HUES64 (cell line): Measurements from ENCODE around the gene MPPED1.

ENCODE experiments used
- H3K27ac ChIP-seq: 2 replicates; pipeline ENCODE4 v1.7.0; 2013; ENCODE audit warnings: low read depth, low read length, inconsistent platforms
- H3K27me3 ChIP-seq: 2 replicates; pipeline ENCODE4 v1.6.1; 2013; ENCODE audit warnings: mild to moderate bottlenecking, low read length; ENCODE audit not compliant: insufficient read depth
- H3K36me3 ChIP-seq: 2 replicates; pipeline ENCODE4 v1.6.1; 2013; ENCODE audit warnings: mild to moderate bottlenecking, low read length; ENCODE audit not compliant: insufficient read depth
- H3K4me1 ChIP-seq: 2 replicates; pipeline ENCODE4 v1.6.1; 2013; ENCODE audit warnings: mild to moderate bottlenecking, low read length, moderate library complexity; ENCODE audit not compliant: insufficient read depth
- H3K4me3 ChIP-seq: 2 replicates; pipeline ENCODE4 v1.5.1; 2013; ENCODE audit warnings: mild to moderate bottlenecking, low read length, moderate library complexity
- H3K9ac ChIP-seq: 2 replicates; pipeline ENCODE4 v1.6.1; 2013; ENCODE audit warnings: mild to moderate bottlenecking, low read depth, low read length
- H3K9me3 ChIP-seq: 2 replicates; pipeline ENCODE4 v1.6.1; 2013; ENCODE audit warnings: low read depth, low read length; ENCODE audit not compliant: insufficient read depth
- WGBS: fragments of 150-250, 120-280 bp; methylation state at CpG from one replicate; pipeline ENCODE4 v1.1.7; 2013; ENCODE audit warnings: missing lambda C conversion rate; 5-methylcytosine and 5-hydroxymethylcytosine counted together

The MPPED1 gene

GRCh38 chr22:43400449-43400848 is 11.4 kb upstream of the MPPED1 start:
- Histone ChIP-seq H3K9ac (no peak overlapping the region), H3K9me3 (no peaks in the 10 kb centered on the region), H3K4me1 (0 out of 2 replicates have a peak, but pooled peaks cover 2% of the 10 kb centered on the region), H3K4me3 (no peak overlapping the region), H3K27ac (no peak overlapping the region), H3K36me3 (no peaks in the 10 kb centered on the region), H3K27me3 (no peaks in the 10 kb centered on the region)
- WGBS, result 88% methylated on average over 14 of the region's 14 CpGs

DNA sequence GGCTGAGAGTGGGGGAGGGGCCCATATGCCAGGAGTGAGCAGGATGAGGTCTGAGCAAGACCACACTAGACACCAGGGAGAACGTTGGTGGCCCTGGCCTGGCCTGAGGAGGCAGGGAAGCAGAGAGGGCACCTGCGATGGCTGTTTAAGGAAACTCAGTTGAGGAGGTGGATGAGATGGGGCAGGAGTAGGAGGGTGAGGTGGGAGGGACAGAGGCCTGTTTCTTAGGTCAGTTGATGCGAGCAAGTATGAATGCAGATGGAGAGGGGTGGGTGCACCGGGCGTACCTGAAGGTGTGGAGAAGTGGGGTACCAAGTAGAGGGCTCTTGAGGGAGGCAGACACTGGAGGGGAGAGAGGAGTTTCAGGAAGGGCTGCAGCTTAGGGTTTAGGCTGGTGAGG is 10.6 kb upstream of the MPPED1 start:
- Histone ChIP-seq H3K9ac (no peak overlapping the region), H3K4me3 (no peak overlapping the region), H3K4me1 (0 out of 2 replicates have a peak, but pooled peaks cover 2% of the 10 kb centered on the region), H3K27ac (no peak overlapping the region), H3K27me3 (no peaks in the 10 kb centered on the region), H3K36me3 (no peaks in the 10 kb centered on the region), H3K9me3 (no peaks in the 10 kb centered on the region)
- 90% methylated on average over 5 of the region's 5 CpGs for WGBS

- no peak overlapping the region for H3K9ac ChIP-seq
- H3K36me3 ChIP-seq, result no peaks in the 10 kb centered on the region
- 90% methylated on average over 3 of the region's 3 CpGs for WGBS
- H3K27me3 ChIP-seq, result no peaks in the 10 kb centered on the region
- 0 out of 2 replicates have a peak, but pooled peaks cover 2% of the 10 kb centered on the region for H3K4me1 ChIP-seq
- H3K27ac ChIP-seq, result no peak overlapping the region
- H3K4me3 ChIP-seq, result no peak overlapping the region
- H3K9me3 ChIP-seq, result no peaks in the 10 kb centered on the region
Observed at GRCh38 chr22:43401661-43402060, 10.2 kb upstream of the MPPED1 start.

DNA sequence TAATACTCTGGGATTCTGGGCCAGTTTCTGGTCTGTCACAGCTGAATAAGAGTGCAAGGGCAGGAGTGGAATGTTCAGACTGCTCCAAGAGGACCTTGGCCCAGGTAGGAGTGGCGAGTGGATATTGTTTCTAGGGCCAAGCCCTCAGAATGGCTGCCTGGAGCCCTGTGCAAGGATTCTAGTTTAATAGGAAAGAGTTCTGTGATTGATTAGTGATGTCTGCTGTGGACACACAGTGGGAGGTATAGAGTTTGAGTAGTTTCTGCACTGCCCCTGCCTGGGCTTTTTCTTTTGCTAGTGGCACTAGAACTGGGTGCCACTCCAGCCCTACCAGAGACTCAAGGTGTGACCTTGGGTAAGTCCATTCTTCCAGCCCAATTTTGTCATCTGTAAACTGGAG is 9.7 kb upstream of the MPPED1 start:
- H3K4me1 ChIP-seq, result 0 out of 2 replicates have a peak, but pooled peaks cover 2% of the 10 kb centered on the region
- H3K27me3 ChIP-seq, result no peaks in the 10 kb centered on the region
- 85% methylated on average over 1 of the region's 1 CpG for WGBS
- no peak overlapping the region for H3K4me3 ChIP-seq
- H3K36me3 ChIP-seq, result no peaks in the 10 kb centered on the region
- no peak overlapping the region for H3K27ac ChIP-seq
- H3K9ac ChIP-seq, result no peak overlapping the region
- no peaks in the 10 kb centered on the region for H3K9me3 ChIP-seq

- Histone ChIP-seq H3K27ac (no peak overlapping the region), H3K27me3 (peaks cover 10% of the 10 kb centered on the region), H3K4me1 (0 out of 2 replicates have a peak, but pooled peaks cover 2% of the 10 kb centered on the region), H3K36me3 (no peaks in the 10 kb centered on the region), H3K4me3 (no peak overlapping the region), H3K9me3 (no peaks in the 10 kb centered on the region), H3K9ac (no peak overlapping the region)
- WGBS, result 91% methylated on average over 15 of the region's 15 CpGs
Observed at GRCh38 chr22:43404673-43405385, 7.0 kb upstream of the MPPED1 start.

DNA sequence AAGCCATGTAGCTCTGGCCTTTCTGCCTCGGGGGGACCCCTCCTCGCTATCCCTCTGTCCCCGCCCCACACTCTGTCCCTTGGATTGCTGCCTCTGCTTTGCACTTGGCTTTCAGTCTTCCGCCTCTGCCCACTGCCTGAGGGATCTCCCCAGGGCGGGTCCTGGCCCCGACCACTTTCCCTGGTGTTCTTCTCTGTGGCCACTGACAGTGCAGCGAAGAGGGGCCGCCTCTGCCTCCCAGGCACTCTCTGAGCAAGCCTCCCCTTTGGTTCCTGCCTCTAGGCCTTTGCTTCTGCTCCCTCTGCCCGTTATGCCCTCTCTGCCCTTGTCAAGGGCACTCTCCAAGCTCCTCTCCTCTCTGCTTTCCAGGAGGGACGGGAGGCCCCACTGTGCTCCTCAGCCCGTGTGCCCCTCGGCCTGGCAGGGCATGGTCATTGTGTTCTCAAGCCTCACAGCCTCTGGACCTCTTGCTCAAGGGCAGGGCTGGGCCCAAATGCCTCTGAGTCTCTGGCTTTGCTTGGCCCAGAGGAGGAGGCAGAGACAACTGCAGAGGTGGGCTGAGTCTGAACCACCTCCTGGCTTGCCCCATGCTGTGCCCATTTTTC is 5.5 kb upstream of the MPPED1 start:
- Histone ChIP-seq H3K9ac (no peak overlapping the region), H3K27ac (no peak overlapping the region), H3K4me1 (0 out of 2 replicates have a peak, but pooled peaks cover 2% of the 10 kb centered on the region), H3K4me3 (no peak overlapping the region), H3K9me3 (no peaks in the 10 kb centered on the region), H3K27me3 (peaks cover 25% of the 10 kb centered on the region), H3K36me3 (no peaks in the 10 kb centered on the region)
- 87% methylated on average over 12 of the region's 12 CpGs for WGBS

- Histone ChIP-seq H3K9ac (no peak overlapping the region), H3K4me3 (no peak overlapping the region), H3K27ac (no peak overlapping the region), H3K36me3 (no peaks in the 10 kb centered on the region), H3K9me3 (no peaks in the 10 kb centered on the region), H3K4me1 (0 out of 2 replicates have a peak, but pooled peaks cover 2% of the 10 kb centered on the region), H3K27me3 (peaks cover 33% of the 10 kb centered on the region)
- WGBS, result 73% methylated on average over 4 of the region's 4 CpGs
Observed at GRCh38 chr22:43407591-43407990, 4.2 kb upstream of the MPPED1 start.

GRCh38 chr22:43408009-43408408 is 3.8 kb upstream of the MPPED1 start:
- Histone ChIP-seq H3K36me3 (no peaks in the 10 kb centered on the region), H3K4me1 (0 out of 2 replicates have a peak, but pooled peaks cover 2% of the 10 kb centered on the region), H3K27ac (no peak overlapping the region), H3K9ac (no peak overlapping the region), H3K4me3 (no peak overlapping the region), H3K9me3 (no peaks in the 10 kb centered on the region), H3K27me3 (peaks cover 37% of the 10 kb centered on the region)
- 93% methylated on average over 2 of the region's 2 CpGs for WGBS

GRCh38 chr22:43409046-43409445 is 2.8 kb upstream of the MPPED1 start:
- no peak overlapping the region for H3K4me3 ChIP-seq
- H3K27ac ChIP-seq, result no peak overlapping the region
- peaks cover 48% of the 10 kb centered on the region for H3K27me3 ChIP-seq
- WGBS, result 94% methylated on average over 8 of the region's 8 CpGs
- no peaks in the 10 kb centered on the region for H3K36me3 ChIP-seq
- no peaks in the 10 kb centered on the region for H3K4me1 ChIP-seq
- no peak overlapping the region for H3K9ac ChIP-seq
- H3K9me3 ChIP-seq, result no peaks in the 10 kb centered on the region

- Histone ChIP-seq H3K36me3 (no peaks in the 10 kb centered on the region), H3K9me3 (no peaks in the 10 kb centered on the region), H3K9ac (no peak overlapping the region), H3K4me1 (no peaks in the 10 kb centered on the region), H3K27me3 (peaks cover 55% of the 10 kb centered on the region), H3K27ac (no peak overlapping the region), H3K4me3 (no peak overlapping the region)
- WGBS, result 81% methylated on average over 4 of the region's 4 CpGs
Observed at GRCh38 chr22:43409800-43410199, 2.0 kb upstream of the MPPED1 start.

DNA sequence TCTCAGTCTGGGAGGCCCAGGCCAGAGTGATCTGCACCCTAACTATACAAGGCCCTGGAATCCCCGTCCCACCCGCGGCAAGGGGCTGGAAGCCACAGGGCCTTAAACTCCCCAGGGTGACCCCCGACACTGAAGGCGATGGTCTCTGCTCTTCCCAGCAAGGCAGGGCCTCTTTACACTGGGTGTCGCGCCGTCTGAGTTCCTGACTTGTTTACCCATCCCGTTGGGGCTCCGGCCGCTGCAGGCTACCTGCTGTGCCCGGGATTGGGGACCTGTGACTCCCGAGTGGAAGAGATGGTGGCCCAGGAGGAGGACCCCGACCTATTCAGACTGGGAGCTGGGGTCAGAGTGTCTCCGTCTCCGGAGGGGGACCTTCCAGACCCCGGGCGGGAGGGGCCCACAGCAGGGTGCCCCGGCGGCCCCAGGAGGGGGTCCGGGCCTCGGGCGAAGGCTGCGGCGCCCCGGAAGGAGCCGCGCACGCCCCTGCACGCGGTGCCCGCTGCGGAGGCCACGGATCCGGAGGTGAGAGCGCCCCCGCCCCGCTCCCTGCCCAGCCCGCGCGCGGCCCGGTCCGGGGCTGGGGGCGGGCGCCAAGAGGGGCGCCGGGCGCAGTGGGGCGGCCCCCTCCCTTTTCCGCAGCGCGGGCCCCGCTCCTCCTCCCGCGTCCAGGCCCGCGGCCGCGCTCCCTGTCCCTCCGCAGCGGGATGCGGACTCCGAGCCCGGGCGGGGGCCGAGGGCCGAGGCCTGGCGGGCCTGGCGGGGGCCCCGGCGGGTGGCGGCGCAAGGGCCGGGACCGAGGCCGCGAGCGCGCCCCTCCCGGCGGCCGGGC is 560 bp upstream of the MPPED1 start:
- Histone ChIP-seq H3K4me1 (no peaks in the 10 kb centered on the region), H3K27ac (no peak overlapping the region), H3K36me3 (no peaks in the 10 kb centered on the region), H3K27me3 (peaks cover 66% of the 10 kb centered on the region), H3K9me3 (no peaks in the 10 kb centered on the region), H3K4me3 (peak overlapping the region; percentile 33), H3K9ac (no peak overlapping the region)
- WGBS, result 12% methylated on average over 83 of the region's 83 CpGs
